HTERT RPE-1 (cell line): ENCODE data around the gene UPK3A.
"Not testable (repeated sequence)": the region's sequence is repeated elsewhere in the genome, so short reads cannot be mapped to it uniquely, and the experiment has no call there.

Source experiments
- in situ Hi-C: fragments of 300-500 bp; cut with MboI; formaldehyde crosslinking; loops from 4 replicates; pipeline ENCODE4 v1.14.3; 2020; ENCODE audit warnings: low sequenced_read_pairs

Gene UPK3A

DNA sequence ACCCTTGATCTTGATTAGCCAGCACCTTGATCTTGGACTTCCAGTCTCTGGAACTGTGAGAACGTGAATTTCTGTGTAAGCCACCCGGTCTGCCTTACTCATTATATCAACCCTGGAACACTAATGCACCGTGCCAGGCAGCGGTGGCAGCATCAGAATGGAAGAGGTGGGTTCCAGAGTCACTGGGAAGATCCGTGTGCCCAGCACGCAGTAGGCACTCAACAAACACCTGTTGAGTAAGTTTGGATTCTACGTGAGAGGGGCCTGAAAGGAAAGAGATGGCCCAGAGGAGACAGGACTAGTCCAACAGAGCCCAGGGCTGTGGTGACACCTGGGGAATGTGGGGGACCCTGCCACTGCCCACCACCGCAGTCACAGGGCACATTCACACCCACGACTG, 6.6 kb upstream of the UPK3A start:
- in situ Hi-C loops: no loop called here

DNA sequence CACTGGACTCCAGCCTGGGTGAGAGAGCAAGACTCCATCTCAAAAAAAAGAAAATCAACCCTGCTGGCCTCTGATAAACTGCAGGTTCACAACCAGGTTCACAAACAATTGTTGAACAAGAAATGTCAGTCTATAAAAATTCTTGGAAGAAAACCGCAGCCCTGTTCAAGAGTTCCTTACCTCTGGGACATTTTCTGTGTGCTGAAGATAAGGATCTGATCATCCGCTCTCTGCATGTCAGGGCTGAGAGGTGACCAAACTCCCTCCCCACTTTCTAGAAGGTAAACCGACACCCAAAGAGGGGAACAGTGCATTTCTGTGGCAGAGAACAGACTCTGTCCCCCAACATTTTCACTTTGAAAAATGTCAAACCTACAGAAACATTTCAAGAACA, 4.2 kb upstream of the UPK3A start:
- in situ Hi-C loops: no loop called here

DNA sequence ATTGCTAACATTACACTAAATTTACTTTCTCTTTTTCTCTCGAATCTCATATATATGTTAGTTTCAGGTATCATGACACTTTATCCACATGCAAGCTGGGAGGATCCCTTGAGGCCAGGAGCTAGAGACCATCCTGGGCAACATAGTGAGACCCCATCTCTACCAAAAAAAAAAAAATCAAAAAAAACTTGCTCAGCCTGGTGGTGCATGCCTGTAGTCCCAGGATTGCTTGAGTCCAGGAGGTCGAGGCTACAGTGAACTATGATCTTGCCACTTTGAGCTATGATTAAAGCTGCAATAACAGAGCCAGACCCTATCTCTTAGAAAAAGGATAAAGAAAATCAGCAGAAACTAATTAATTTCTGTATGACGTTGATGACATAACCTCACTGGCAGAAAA, 3.7 kb upstream of the UPK3A start:
- in situ Hi-C loops: no loop called here

DNA sequence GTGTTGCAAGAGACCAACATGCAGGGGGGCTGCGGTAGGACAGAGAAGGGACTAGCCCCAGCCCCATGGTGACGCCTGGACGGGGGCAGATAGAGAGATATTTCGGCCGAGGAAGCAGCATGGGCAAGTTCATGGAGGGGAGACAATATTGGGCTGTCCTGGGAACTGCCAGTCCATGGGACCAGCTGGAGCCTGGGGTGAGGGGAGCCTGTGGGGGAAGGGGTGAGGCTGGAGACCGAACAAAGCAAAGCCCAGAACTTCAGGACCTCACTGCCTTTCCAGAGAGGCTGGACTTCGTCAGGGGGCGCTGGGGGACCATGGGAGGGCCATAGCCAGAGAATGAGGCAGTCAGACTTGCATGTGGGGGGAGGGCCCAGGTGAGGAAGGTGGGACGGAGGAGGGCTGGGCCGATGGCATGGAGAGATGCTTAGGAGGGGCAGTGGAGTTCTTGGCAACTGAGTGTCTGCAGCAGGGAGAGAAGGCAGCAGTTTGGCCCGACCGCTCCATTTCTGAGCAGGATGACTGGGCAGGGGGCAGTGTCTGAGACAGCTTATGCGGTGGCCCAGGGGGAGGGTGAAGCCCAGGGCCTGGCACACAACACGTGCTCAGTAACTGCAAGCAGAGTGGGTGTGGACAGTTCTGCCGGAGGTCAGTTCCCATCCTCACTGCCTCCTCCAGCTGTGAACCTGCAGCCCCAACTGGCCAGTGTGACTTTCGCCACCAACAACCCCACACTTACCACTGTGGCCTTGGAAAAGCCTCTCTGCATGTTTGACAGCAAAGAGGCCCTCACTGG, 712 bp downstream of the UPK3A start:
- in situ Hi-C loops: no loop called here

DNA sequence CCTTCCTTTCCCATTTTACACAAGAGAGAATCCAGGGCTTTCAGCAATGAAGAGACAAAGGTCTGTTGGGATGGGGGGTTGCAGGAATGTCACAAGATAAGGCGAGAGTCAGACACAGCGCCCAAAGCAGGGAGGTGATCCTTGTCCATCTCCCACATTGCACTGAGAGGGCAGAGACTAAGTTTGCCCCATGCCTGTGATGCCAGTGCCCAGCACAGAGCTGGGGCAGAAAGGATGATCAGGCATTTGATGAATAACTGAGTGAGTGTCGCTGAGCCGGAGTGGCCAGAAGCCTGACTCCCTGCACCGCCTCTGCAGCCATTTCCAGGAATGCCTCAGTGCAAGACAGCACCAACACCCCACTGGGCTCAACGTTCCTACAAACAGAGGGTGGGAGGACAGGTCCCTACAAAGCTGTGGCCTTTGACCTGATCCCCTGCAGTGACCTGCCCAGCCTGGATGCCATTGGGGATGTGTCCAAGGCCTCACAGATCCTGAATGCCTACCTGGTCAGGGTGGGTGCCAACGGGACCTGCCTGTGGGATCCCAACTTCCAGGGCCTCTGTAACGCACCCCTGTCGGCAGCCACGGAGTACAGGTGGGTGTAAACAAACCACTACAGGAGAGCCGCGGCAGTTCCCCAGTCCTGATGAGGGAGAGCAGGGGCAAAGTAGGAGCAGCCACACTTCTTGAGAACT, 2.3 kb downstream of the UPK3A start:
- in situ Hi-C loops: no loop called here

DNA sequence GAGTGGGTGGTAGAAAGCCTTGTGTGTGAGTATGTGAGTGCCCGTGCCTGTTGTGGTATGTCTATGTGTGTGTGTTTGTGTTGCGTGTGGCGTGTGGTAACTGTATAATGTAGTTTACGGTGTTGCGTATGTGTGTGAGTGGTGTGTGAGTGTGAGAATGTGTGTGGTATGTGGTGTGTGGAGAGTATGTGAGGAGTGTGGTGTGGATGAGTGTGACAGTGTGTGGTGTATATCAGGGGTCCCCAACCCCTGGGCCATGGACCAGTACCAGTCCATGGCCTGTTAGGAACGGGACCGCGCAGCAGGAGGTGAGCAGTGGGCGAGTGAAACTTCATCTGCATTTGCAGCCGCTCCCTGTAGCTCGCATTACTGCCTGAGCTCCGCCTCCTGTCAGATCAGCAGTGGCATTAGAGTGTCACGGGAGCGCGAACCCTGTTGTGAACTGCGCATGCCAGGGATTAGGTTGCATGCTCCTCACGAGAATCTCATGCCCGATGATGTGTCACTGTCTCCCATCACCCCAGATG, 5.7 kb downstream of the UPK3A start:
- in situ Hi-C loops: no loop called here

DNA sequence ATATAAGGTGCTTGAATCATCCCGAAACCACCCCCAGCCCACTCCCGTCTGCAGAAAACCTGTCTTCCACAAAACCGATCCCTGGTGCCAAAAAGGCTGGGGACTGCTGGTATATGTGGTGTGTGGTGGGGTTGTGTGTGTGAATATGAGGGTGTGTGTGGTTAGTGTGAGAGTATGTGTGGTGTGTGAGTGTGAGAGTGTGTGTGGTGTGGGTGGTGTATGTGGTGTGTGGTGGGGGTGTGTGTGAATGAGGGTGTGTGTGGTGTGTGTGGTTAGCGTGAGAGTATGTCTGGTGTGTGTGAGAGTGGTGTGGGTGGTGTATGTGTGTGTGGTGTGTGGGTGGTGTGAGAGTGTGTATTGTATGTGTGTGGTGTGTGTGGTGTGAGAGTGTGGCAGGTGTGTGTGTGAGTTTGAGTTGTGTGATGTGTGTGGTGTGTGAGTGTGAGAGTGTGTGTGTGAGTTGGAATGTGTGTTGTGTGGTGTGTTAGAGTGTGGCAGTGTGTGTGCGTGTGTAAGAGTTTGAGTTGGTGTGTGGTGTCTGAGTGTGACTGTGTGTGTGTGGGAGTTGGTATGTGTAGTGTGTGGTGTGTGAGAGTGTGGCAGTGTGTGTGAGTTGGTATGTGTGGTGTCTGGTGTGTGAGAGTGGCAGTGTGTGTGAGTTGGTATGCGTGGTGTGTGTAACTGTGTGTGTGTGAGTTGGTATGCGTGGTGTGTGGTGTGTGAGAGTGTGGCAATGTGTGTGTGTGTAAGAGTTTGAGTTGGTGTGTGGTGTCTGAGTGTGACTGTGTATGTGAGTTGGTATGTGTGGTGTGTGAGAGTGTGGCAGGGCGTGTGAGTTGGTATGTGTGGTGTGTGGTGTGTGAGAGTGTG, 6.5 kb downstream of the UPK3A start:
- in situ Hi-C loops: no loop called here

DNA sequence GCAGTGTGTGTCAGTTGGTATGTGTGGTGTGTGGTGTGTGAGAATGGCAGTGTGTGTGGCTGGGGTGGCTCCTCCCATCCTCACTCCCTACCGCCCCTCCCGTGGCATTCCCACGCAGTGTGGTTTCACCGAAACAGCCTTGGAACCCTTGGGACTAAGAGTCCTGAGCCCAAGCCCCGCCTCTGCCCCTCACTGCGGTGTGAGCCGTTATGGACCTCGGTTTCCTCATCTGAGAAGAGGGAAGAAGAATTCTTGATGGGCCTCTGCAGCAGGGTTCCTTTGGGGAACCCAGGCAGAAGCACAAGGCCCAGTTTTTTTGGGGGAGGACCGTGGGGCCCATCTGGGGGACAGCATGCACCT, 7.2 kb downstream of the UPK3A start:
- in situ Hi-C loops: no loop called here

DNA sequence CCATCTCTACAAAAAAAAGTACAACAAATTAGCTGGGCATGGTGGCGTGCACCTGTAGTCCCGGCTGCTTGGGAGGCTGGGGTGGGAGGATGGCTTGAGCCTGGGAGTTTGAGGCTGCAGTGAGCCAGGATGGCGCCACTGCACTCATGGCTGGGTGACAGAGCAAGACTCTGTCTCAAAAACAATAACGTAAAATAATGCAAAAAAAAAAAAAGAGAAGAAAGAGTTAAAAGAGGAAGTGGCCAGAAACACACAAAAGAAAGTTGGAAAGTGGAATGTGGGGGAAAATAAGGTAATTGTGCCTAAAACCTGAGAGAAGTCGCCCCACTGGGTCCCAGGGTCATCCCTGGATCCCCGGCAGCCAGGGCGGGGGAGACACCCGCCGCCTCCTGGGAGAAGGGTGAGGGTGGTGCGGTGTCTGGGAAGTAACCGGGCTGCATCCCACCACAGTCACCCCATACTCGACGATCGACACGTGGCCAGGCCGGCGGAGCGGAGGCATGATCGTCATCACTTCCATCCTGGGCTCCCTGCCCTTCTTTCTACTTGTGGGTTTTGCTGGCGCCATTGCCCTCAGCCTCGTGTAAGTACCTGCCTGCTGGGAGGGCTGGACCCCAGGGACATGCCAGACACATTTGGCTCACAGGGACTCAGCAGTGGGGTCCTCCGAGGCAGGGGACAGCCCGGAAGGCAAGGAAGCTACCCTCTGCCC, 8.1 kb downstream of the UPK3A start:
- in situ Hi-C loops: no loop called here

DNA sequence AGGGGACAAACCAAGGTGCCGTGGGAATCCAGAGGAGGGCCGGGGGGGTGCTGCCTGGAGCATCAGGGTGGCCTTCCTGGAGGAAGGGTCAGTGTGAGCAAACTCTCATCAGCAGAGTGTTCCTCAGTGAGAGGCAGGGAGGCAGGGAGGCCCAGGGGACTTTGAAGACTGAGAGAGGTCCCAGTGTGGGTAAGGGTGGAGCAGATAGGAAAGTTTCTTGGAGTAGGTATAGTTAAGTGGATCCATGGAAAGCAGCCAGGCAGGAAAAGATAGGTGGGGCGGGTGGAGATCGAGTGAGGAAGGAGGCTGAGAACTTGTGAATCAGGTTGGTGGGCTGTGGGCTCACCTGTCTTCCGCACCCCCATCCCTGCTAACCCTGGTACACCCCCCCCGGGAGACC, 9.3 kb downstream of the UPK3A start:
- in situ Hi-C loops: no loop called here

DNA sequence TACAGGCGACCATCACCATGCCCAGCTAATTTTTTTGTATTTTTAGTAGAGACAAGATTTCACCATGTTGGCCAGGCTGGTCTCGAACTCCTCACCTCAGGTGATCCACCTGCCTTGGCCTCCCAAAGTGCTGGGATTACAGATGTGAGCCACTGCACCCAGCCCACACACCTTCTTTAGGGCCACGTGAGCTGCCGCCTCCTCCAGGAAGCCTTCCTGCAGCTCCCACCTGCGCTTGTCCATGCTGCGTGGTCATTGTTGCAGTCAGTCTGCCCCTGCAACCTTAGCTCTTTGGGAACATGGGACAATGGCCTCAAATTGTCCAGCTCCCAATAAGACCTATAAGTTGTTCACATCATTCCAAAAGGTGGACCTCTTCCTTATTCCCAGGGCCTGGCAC, 10.3 kb downstream of the UPK3A start:
- in situ Hi-C loops: not testable (repeated sequence)

DNA sequence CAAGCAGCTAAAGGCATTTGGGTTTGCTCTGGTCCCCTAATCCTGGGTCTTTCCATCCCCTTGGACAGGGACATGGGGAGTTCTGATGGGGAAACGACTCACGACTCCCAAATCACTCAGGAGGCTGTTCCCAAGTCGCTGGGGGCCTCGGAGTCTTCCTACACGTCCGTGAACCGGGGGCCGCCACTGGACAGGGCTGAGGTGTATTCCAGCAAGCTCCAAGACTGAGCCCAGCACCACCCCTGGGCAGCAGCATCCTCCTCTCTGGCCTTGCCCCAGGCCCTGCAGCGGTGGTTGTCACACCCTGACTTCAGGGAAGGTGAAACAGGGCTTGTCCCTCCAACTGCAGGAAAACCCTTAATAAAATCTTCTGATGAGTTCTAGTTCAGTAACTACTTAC, 10.7 kb downstream of the UPK3A start:
- in situ Hi-C loops: no loop called here

DNA sequence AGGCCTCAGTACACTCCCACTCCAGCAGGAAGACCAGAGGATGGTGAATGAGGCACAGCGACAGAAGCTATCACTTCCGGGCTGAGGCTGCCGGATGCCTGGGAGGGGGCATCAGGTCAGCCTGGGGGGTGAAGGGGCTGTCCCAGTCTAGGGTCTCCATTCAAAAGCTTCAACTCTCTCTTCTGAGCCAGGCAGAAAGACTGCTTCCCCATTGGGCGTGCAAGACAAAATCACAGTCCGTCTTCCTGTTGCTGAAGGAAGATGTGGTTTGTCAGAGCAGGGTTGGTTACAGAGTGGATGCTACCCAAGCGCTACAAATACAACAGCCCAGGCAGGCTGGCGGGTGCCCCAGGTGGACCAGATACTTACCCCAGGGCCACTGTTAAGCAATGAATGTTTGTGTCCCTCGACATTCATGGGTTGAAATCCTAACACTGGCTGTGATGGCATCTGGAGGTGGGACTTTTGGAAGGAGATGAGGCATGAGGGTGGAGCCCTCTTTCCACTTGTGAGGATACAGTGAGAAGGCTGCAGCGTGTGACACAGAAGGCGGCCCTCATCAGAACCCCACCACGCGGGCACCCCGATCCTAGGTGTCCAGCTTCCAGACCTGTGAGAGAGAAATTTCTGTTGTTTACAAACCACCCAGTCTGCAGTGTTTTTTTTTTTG, 12.0 kb downstream of the UPK3A start:
- in situ Hi-C loops: no loop called here

DNA sequence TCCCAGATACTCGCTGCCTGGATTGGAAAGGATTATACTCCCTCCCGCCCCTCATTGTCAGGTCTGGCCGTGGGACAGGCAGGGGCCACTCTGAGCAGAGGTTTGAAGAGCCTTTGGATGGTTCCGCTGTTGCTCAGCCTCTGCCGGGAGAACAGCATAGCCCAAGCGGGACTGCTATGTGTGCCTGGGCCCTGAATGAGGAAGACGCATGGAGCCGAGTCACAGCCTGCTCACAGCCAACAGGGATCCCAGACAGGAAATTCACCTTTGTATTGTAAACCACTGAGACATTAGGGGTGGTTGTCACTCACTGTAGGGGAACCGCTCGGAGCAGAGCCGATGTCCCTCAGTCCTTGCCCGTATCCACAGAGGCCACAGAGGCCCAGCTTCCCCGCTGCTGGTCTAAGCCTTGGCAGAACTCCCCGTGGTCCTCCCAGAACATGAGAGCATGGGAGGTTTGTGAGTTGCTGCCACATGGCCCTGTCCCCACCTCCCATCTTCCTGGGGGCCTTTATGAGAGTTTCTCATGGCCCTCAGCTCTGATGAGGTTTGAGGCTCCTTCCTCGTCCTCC, 14.3 kb downstream of the UPK3A start:
- in situ Hi-C loops: no loop called here

DNA sequence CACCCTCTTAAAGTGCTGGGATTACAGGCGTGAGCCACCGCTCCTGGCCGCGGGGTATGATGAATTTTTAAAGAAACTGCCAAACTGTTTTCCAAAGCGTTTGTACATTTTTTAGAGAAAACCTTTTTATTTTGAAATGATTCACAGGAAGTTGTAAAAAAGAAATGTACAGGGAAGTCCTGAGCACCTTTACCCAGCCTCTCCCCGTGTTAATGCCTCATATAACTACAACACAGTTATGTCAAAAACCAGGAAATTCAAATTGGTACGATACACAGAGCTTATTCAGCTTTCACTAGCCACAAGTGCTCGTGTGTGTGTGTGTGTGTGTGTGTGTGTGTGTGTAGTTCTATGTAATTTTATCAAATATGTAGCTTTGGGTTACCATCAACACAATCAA, 18.0 kb downstream of the UPK3A start:
- in situ Hi-C loops: no loop called here

DNA sequence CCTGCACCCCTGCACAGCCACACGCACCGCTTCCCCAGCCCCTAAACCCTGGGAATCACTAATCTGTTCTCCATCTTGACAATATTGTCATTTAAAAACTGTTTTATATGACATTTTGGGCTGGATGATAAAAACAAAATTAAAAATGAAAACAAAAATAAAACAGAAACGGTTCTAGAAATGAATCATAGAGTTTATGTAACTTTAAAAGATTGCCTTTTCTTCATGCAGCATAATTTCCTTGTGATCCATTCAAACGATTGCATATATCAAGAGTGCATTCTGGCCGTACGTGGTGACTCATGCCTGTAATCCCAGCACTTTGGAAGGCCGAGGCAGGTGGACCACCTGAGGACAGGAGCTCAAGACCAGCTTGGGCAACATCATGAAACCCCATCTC, 18.4 kb downstream of the UPK3A start:
- in situ Hi-C loops: no loop called here

DNA sequence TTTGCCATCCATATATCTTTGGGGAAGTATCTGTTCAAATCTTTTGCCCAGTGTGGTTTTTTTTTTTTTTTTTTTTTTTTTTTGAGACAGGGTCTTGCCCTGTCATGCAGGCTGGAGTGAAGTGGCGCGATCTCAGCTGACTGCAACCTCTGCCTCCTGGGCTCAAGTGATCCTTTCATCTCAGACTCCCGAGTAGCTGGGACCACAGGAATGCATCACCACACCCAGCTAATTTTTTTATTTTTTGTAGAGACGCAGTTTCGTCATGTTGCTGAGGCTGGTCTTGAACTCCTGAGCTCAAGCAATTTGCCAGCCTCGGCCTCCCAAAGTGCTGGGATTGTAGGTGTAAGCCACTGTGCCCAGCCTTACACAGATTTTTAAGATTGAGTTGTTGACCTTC, 20.2 kb downstream of the UPK3A start:
- in situ Hi-C loops: no loop called here

DNA sequence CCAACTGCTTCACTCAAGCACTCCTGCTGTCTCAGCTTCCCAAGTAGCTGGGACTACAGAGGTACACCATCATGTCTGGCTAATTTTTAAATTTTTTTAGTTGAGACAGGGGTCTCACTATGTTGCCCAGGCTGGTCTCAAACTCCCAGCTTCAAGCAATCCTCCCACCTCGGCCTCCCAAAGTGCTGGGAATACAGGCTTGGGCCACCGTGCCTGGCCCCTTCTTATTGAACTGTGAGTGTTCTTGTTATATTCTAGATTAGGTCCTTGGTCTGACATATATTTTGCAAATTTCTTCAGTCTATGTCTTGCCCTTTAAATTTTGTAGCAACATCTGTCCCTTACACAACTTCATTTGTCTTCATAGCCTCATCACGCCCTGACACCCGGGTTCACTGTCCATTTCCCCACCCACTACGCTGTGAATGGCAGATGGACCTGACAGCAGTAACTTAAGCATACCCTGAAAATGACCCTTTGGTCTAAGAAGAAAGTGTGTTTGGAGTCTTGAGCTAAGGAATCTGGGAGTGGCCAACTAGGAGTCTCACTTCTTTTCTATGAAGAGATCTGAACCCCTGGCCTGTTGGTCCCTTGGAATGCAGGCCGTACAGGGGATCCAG, 20.8 kb downstream of the UPK3A start:
- in situ Hi-C loops: no loop called here

DNA sequence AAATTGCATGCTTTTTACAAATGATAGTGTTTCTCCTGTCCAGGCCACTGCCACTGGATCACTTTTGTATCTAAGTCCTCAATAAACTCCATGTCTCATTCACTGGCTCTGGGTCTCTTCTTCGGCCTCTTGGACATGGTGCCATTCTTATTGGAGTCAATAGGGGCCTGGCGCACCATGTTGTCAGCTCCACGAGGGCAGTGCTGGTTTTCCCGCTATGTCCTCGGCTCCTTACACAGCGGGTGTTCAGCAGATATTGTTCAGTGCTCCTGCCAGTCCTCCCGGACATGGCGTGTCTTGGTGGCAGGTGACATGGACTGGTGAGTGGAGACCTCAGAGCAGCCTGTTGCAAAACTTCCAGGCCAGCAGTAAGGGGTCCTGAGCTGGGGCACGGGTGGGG, 21.4 kb downstream of the UPK3A start:
- in situ Hi-C loops: no loop called here
